ENCODE results near the gene IL24. TPM values are rescaled to one million over a fixed set of nuclear protein-coding genes. Genes with fewer than 3 reads are reported as not detected.

IL24 gene
- total and polyA plus RNA-seq, 2 donors from 2014 or later: not detected

GRCh38 chr1:206887701-206888100, 9.5 kb upstream of the IL24 start:
- Histone ChIP-seq H3K36me3 (ENCODE audit: control insufficient read depth in 2 of 3, insufficient read depth in 3 of 3, low read length in 3 of 3) (no peaks in the 10 kb centered on the region), H3K9ac (ENCODE audit: low read length in 3 of 3) (no peak overlapping the region), H3K4me1 (ENCODE audit: control insufficient read depth in 2 of 3, insufficient read depth in 2 of 3, low read depth in 1 of 3, low read length in 3 of 3) (peaks cover 0 to 4% (median 0%) of the 10 kb centered on the region in 3 donors), H3K27me3 (ENCODE audit: control insufficient read depth, insufficient read depth, low read length) (no peaks in the 10 kb centered on the region), H3K9me3 (ENCODE audit: control insufficient read depth in 2 of 3, insufficient read depth in 1 of 3, low read length in 3 of 3) (peaks cover 0 to under 1% (median 0%) of the 10 kb centered on the region in 3 donors), H3K4me3 (ENCODE audit: low read length in 3 of 3) (no peak overlapping the region), H3K27ac (ENCODE audit: low read depth in 2 of 2, low read length in 2 of 2) (no peak overlapping the region)
- FAIRE-seq: no peak
- TF ChIP-seq, protein P1, sequence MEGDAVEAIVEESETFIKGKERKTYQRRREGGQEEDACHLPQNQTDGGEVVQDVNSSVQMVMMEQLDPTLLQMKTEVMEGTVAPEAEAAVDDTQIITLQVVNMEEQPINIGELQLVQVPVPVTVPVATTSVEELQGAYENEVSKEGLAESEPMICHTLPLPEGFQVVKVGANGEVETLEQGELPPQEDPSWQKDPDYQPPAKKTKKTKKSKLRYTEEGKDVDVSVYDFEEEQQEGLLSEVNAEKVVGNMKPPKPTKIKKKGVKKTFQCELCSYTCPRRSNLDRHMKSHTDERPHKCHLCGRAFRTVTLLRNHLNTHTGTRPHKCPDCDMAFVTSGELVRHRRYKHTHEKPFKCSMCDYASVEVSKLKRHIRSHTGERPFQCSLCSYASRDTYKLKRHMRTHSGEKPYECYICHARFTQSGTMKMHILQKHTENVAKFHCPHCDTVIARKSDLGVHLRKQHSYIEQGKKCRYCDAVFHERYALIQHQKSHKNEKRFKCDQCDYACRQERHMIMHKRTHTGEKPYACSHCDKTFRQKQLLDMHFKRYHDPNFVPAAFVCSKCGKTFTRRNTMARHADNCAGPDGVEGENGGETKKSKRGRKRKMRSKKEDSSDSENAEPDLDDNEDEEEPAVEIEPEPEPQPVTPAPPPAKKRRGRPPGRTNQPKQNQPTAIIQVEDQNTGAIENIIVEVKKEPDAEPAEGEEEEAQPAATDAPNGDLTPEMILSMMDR (IDR thresholded peaks at IDR 0.05; ENCODE audit: borderline replicate concordance, extremely low read depth, insufficient read depth): no peak
- DNase-seq: peak in 1 of 5 donors; percentile 25
- intact Hi-C loops (cut with DNase I): no loop called here

- no peak for FAIRE-seq
- Histone ChIP-seq H3K9me3 (ENCODE audit: control insufficient read depth in 2 of 3, insufficient read depth in 1 of 3, low read length in 3 of 3) (no peaks in the 10 kb centered on the region), H3K4me1 (ENCODE audit: control insufficient read depth in 2 of 3, insufficient read depth in 2 of 3, low read depth in 1 of 3, low read length in 3 of 3) (peaks cover 0 to 4% (median 0%) of the 10 kb centered on the region in 3 donors), H3K27me3 (ENCODE audit: control insufficient read depth, insufficient read depth, low read length) (no peaks in the 10 kb centered on the region), H3K9ac (ENCODE audit: low read length in 3 of 3) (no peak overlapping the region), H3K27ac (ENCODE audit: low read depth in 2 of 2, low read length in 2 of 2) (peak overlapping the region in 1 of 2 donors; percentile 48), H3K4me3 (ENCODE audit: low read length in 3 of 3) (no peak overlapping the region), H3K36me3 (ENCODE audit: control insufficient read depth in 2 of 3, insufficient read depth in 3 of 3, low read length in 3 of 3) (no peaks in the 10 kb centered on the region)
- DNase-seq: no peak
- intact Hi-C loops (cut with DNase I): no loop called here
- TF ChIP-seq, protein P1 (IDR thresholded peaks at IDR 0.05; ENCODE audit: borderline replicate concordance, extremely low read depth, insufficient read depth): no peak
Observed at GRCh38 chr1:206890125-206891060, 6.8 kb upstream of the IL24 start.

GRCh38 chr1:206891412-206891811, 5.8 kb upstream of the IL24 start:
- no peak overlapping the region for H3K4me3 ChIP-seq (ENCODE audit: low read length in 3 of 3)
- H3K4me1 ChIP-seq (ENCODE audit: control insufficient read depth in 2 of 3, insufficient read depth in 2 of 3, low read depth in 1 of 3, low read length in 3 of 3): peaks cover 0 to 4% (median 2%) of the 10 kb centered on the region in 3 donors
- TF ChIP-seq, protein P1 (IDR thresholded peaks at IDR 0.05; ENCODE audit: borderline replicate concordance, extremely low read depth, insufficient read depth): no peak
- H3K36me3 ChIP-seq (ENCODE audit: control insufficient read depth in 2 of 3, insufficient read depth in 3 of 3, low read length in 3 of 3): no peaks in the 10 kb centered on the region
- no peak overlapping the region for H3K9ac ChIP-seq (ENCODE audit: low read length in 3 of 3)
- no peak overlapping the region for H3K27ac ChIP-seq (ENCODE audit: low read depth in 2 of 2, low read length in 2 of 2)
- FAIRE-seq: no peak
- intact Hi-C loops (cut with DNase I): no loop called here
- H3K9me3 ChIP-seq (ENCODE audit: control insufficient read depth in 2 of 3, insufficient read depth in 1 of 3, low read length in 3 of 3): no peaks in the 10 kb centered on the region
- no peaks in the 10 kb centered on the region for H3K27me3 ChIP-seq (ENCODE audit: control insufficient read depth, insufficient read depth, low read length)
- DNase-seq: no peak
